OCI-LY3 (cell line): ENCODE data around the gene PAFAH1B2.

Experiments
- H2AFZ ChIP-seq: fragments of 200-600, 300-600 bp; shearing (Covaris generic); 2 replicates; pipeline ENCODE4 v1.6.0; 2014; ENCODE audit warnings: antibody characterized with exemption, low read depth, low read length
- H3K27ac ChIP-seq: fragments of 200-600, 300-600 bp; sonication (generic); 2 replicates; pipeline ENCODE4 v1.5.1; 2014; ENCODE audit warnings: mild to moderate bottlenecking, low read length, moderate library complexity, mixed read lengths
- H3K27me3 ChIP-seq: fragments of 200-600, 300-600 bp; sonication (generic); 2 replicates; pipeline ENCODE4 v1.6.1; 2014; ENCODE audit warnings: low read depth, low read length, mixed read lengths
- H3K36me3 ChIP-seq: fragments of 200-600, 300-600 bp; sonication (generic); replicated peaks from 2 replicates; pipeline ENCODE3; 2014; ENCODE audit warnings: low read depth, low read length, mixed read lengths
- H3K4me1 ChIP-seq: fragments of 300-600, 200-600 bp; sonication (generic); 2 replicates; pipeline ENCODE4 v1.6.1; 2014; ENCODE audit warnings: low read length, mixed read lengths
- H3K4me2 ChIP-seq: fragments of 200-600, 300-600 bp; sonication (generic); 2 replicates; pipeline ENCODE4 v1.6.1; 2014; ENCODE audit warnings: low read length, mixed read lengths
- H3K4me3 ChIP-seq: fragments of 300-600, 200-600 bp; sonication (generic); 2 replicates; pipeline ENCODE4 v1.5.1; 2014; ENCODE audit warnings: antibody characterized with exemption, mild to moderate bottlenecking, low read length, moderate library complexity
- H3K79me2 ChIP-seq: fragments of 300-600, 200-600 bp; shearing (Covaris generic); 2 replicates; pipeline ENCODE4 v1.6.1; 2014; ENCODE audit warnings: mild to moderate bottlenecking, low read length, mixed read lengths
- H3K9ac ChIP-seq: fragments of 300-600, 200-600 bp; shearing (Covaris generic); 2 replicates; pipeline ENCODE4 v1.6.0; 2014; ENCODE audit warnings: mild to moderate bottlenecking, low read length, moderate library complexity
- H3K9me3 ChIP-seq: fragments of 200-600, 300-600 bp; shearing (Covaris generic); 2 replicates; pipeline ENCODE4 v1.6.1; 2014; ENCODE audit warnings: low read length, mixed read lengths; ENCODE audit not compliant: insufficient read depth
- H4K20me1 ChIP-seq: fragments of 200-600, 300-600 bp; sonication (generic); 2 replicates; pipeline ENCODE4 v1.6.1; 2016; ENCODE audit warnings: low read length, mixed read lengths; ENCODE audit not compliant: insufficient read depth
- EZH2phosphoT487 ChIP-seq: fragments of 200-600 bp; shearing (Covaris generic); IDR thresholded peaks from 2 replicates; pipeline ENCODE4 v1.6.1; 2018; ENCODE audit warnings: antibody characterized with exemption, mixed run types, low read depth
- TF ChIP-seq, protein P1 (sequence below): fragments of 200-600, 300-600 bp; sonication (generic); IDR thresholded peaks from 2 replicates; pipeline ENCODE4 v1.5.1; 2014; ENCODE audit warnings: antibody characterized with exemption, low read length, low read depth

Gene PAFAH1B2

DNA sequence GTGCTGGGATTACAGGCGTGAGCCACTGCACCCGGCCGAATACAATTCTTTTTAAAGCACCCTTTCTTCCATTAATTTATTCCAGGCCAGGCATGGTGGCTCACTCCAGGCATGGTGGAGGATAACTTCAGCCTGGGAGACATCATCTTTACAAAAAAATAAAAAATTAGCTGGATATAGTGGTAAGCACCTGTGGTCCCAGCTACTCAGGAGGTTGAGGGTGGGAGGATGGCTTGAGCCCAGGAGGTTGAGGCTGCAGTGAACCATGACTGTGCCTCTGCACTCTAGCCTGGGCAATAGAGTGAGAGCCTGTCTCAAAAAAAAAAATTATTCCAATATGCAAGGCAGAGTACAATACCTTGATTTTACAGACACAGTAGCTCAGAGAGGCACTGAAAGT lies 66.5 kb downstream of the PAFAH1B2 start:
- H3K27me3 ChIP-seq, result no peaks in the 10 kb centered on the region
- no peak for TF ChIP-seq EZH2phosphoT487
- TF ChIP-seq, protein P1, sequence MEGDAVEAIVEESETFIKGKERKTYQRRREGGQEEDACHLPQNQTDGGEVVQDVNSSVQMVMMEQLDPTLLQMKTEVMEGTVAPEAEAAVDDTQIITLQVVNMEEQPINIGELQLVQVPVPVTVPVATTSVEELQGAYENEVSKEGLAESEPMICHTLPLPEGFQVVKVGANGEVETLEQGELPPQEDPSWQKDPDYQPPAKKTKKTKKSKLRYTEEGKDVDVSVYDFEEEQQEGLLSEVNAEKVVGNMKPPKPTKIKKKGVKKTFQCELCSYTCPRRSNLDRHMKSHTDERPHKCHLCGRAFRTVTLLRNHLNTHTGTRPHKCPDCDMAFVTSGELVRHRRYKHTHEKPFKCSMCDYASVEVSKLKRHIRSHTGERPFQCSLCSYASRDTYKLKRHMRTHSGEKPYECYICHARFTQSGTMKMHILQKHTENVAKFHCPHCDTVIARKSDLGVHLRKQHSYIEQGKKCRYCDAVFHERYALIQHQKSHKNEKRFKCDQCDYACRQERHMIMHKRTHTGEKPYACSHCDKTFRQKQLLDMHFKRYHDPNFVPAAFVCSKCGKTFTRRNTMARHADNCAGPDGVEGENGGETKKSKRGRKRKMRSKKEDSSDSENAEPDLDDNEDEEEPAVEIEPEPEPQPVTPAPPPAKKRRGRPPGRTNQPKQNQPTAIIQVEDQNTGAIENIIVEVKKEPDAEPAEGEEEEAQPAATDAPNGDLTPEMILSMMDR, result no peak
- H3K36me3 ChIP-seq, result peaks cover 12% of the 10 kb centered on the region
- no peak overlapping the region for H3K4me2 ChIP-seq
- no peaks in the 10 kb centered on the region for H3K79me2 ChIP-seq
- no peak overlapping the region for H3K9ac ChIP-seq
- no peak overlapping the region for H3K27ac ChIP-seq
- H3K4me3 ChIP-seq, result no peak overlapping the region
- H3K4me1 ChIP-seq, result no peaks in the 10 kb centered on the region
- H4K20me1 ChIP-seq, result no peaks in the 10 kb centered on the region
- H3K9me3 ChIP-seq, result no peaks in the 10 kb centered on the region
- H2AFZ ChIP-seq, result no peak overlapping the region

GRCh38 chr11:117212697-117213355 lies 68.7 kb downstream of the PAFAH1B2 start:
- no peaks in the 10 kb centered on the region for H3K9me3 ChIP-seq
- H3K4me1 ChIP-seq, result no peaks in the 10 kb centered on the region
- H3K4me3 ChIP-seq, result no peak overlapping the region
- no peaks in the 10 kb centered on the region for H3K27me3 ChIP-seq
- H3K36me3 ChIP-seq, result peaks cover 24% of the 10 kb centered on the region
- H2AFZ ChIP-seq, result no peak overlapping the region
- no peaks in the 10 kb centered on the region for H4K20me1 ChIP-seq
- no peak overlapping the region for H3K4me2 ChIP-seq
- no peak overlapping the region for H3K27ac ChIP-seq
- no peak for TF ChIP-seq EZH2phosphoT487
- H3K79me2 ChIP-seq, result no peaks in the 10 kb centered on the region
- H3K9ac ChIP-seq, result no peak overlapping the region

- no peaks in the 10 kb centered on the region for H3K79me2 ChIP-seq
- no peak for TF ChIP-seq EZH2phosphoT487
- TF ChIP-seq, protein P1, result no peak
- no peaks in the 10 kb centered on the region for H3K4me1 ChIP-seq
- no peak overlapping the region for H3K9ac ChIP-seq
- no peak overlapping the region for H3K4me2 ChIP-seq
- no peak overlapping the region for H2AFZ ChIP-seq
- no peak overlapping the region for H3K27ac ChIP-seq
- H3K27me3 ChIP-seq, result no peaks in the 10 kb centered on the region
- peaks cover 34% of the 10 kb centered on the region for H3K36me3 ChIP-seq
- no peaks in the 10 kb centered on the region for H4K20me1 ChIP-seq
- H3K4me3 ChIP-seq, result no peak overlapping the region
- H3K9me3 ChIP-seq, result no peaks in the 10 kb centered on the region
Observed at GRCh38 chr11:117214404-117215110, 70.5 kb downstream of the PAFAH1B2 start.

- no peak overlapping the region for H3K4me2 ChIP-seq
- H3K4me3 ChIP-seq, result no peak overlapping the region
- no peaks in the 10 kb centered on the region for H4K20me1 ChIP-seq
- H3K9ac ChIP-seq, result no peak overlapping the region
- no peak for TF ChIP-seq EZH2phosphoT487
- TF ChIP-seq, protein P1, result no peak
- no peaks in the 10 kb centered on the region for H3K9me3 ChIP-seq
- H3K27me3 ChIP-seq, result no peaks in the 10 kb centered on the region
- H3K27ac ChIP-seq, result no peak overlapping the region
- H3K4me1 ChIP-seq, result no peaks in the 10 kb centered on the region
- no peaks in the 10 kb centered on the region for H3K79me2 ChIP-seq
- H2AFZ ChIP-seq, result no peak overlapping the region
- H3K36me3 ChIP-seq, result peaks cover 42% of the 10 kb centered on the region
Observed at GRCh38 chr11:117217141-117218084, 73.3 kb downstream of the PAFAH1B2 start.
